ENCODE results near the gene NUBP1.

The NUBP1 gene

DNA sequence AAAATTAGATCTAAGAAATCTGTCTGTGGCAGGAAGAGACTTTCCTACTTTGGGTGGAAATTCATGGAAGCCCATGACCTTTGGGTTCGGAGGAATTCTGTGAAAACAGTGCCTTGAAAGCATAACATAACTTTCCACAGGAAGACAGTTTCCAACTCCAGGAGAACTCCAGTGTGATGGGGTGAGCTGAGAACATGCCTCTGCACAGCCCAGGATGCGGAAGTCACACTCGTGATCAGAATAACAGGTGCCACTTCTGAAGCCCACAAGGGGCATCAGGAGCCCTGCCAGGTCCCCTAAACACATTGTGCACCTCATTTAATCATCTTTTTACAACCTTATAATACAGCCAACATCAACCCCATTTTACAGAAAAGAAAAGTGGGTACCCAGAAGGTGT, 65.2 kb downstream of the NUBP1 start:
- no peak for DNase-seq

DNA sequence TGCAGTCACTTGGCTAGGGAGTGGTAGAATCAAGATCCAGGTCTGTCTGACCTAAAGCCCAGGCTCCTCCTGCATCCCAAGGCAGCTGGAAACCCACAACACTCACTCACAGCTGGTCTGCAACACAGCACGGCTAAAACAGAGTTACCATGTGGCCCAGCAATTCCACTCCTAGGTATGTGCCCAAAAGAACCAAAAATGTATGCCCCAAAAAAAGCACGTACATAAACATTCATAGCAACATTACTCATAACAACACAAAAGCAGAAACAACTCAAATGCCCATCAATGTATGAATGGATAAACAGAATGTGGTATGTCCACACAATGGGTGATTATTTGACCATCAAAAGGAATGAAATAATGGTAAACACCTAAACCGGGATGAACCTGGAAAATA, 66.1 kb downstream of the NUBP1 start:
- no peak for DNase-seq

DNA sequence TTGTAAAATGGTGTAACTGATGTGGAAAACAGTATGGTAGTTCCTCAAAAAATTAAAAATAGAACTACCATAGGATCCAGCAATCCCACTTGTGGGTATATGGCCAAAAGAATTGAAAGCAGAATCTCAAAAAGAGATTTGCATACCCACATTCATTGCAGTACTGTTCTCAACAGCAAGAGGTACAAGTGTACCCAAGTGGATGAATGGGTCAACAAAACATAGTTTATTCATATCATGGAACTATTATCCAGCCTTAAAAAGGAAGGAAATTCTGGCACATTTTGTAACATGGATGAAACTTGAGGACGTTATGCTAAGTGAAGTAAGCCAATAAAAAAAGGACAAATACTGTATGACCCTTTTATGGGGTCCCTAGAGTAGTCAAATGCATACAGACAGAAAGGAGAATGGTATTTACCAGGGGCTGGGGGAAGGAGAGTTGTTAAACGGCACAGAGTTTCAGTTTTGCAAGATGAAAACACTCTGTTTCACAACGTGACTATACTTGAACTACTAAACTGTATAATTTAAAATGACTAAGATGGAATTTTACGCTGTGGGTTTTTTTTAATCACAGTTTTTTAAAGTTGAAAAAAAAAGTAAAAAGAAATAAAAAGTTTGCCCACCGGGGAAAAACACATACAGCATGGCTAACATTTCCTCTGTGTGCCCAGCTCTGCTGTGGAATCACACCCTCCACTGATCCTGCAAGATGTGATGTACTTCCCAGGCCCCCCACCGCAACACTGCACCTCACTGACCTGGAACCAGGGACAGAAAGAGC, 68.9 kb downstream of the NUBP1 start:
- DNase-seq: no peak

- DNase-seq: no peak
These were observed 69.4 kb downstream of the NUBP1 start for GRCh38 chr16:10813099-10813455.

DNA sequence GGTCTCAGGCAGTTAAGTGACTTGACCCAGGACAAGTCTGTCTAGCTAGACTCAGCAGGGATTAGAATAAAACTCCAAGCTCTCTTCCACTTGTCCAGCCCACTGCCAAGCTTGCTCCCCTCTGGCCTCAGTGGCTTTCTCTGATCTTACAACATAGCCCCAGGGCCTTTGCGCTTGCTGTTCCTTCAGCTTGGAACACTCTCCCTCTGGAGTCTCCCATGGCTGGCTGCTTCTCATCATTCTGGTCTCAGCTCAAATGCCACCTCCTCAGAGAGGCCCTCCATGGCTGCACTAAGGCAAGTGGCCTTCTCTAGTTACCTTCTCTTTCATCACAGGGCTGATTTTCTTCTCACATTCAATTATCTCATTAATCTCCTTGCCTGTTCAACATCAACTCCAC, 73.9 kb downstream of the NUBP1 start:
- DNase-seq: no peak

GRCh38 chr16:10817963-10818941, 74.6 kb downstream of the NUBP1 start, which contains the start of gene TVP23A:
Gene TVP23A (minus strand): TSS chr16:10818794. CDS start chr16:10818493, 301 bp downstream.
- DNase-seq: no peak

All from NCI-H1417 treated with DMSO at 0.1 percent for 48 hours (cell line).